ENCODE data around the gene TBC1D4.

DNA sequence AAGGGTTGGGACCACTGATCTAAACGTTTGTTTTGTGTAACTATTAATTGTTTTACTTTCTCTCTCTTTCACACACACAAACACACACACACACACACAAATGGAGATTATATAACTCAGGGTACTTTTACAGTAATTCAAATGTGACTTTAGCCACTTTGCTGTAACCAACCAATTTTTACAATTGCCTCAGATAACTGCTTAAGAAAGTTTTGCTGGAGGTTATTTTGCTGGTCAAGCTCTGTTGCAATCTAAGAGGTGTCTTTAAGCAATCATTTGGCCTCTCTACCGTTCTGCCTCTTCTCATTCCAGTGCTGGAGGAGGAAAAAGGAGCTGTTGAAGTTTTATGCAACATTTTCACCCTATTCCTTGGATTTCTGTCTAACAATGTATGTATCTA lies 63.0 kb downstream of the TBC1D4 start:
- TF ChIP-seq CTCF (IDR thresholded peaks at IDR 0.05) (no peak), POLR2A (IDR thresholded peaks at IDR 0.05) (no peak)
